ENCODE measurements around the gene EPB41L1. TPM values are rescaled to one million over a fixed set of nuclear protein-coding genes. Genes with fewer than 3 reads are reported as not detected.

The EPB41L1 gene
- total RNA-seq = 58.7 TPM

- FAIRE-seq (no peak), DNase-seq (ENCODE audit: low spot score in 2 of 2) (peak in 1 of 2 donors; percentile 46)
Measured at GRCh38 chr20:36154700-36155628, at the start of gene EPB41L1. Gene EPB41L1 (plus strand): TSS chr20:36154740. CDS start chr20:36173778, 19,038 bp downstream.

DNA sequence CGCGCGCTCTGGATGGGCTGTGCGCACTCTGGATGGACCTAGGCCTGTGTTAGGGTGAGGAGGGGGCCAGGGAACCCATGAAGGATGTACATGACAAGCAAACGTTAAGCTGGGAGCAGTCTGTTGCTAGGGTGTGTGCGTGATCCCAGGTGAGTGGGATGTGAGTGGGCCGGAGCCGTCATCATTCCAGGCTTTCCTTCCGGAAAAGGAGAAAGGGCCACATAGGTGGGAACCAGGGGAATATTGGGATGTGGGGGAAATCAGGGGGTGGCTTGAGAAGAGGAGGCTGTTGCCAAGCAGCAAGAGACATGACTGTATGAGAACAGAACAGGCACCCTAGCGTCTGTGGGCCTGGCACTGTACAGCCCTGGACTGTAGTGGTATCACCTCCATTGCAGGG is 49.7 kb upstream of the EPB41L1 start:
- FAIRE-seq = no peak
- DNase-seq (ENCODE audit: low spot score in 2 of 2) = no peak

- no peak for FAIRE-seq
- no peak for DNase-seq (ENCODE audit: low spot score in 2 of 2)
Measured at GRCh38 chr20:36105711-36106226, 48.8 kb upstream of the EPB41L1 start.

- FAIRE-seq (no peak), DNase-seq (ENCODE audit: low spot score in 2 of 2) (no peak)
Measured at GRCh38 chr20:36106606-36107005, 47.9 kb upstream of the EPB41L1 start.

GRCh38 chr20:36107881-36108280 is 46.7 kb upstream of the EPB41L1 start:
- DNase-seq (ENCODE audit: low spot score in 2 of 2) (no peak), FAIRE-seq (no peak)

DNA sequence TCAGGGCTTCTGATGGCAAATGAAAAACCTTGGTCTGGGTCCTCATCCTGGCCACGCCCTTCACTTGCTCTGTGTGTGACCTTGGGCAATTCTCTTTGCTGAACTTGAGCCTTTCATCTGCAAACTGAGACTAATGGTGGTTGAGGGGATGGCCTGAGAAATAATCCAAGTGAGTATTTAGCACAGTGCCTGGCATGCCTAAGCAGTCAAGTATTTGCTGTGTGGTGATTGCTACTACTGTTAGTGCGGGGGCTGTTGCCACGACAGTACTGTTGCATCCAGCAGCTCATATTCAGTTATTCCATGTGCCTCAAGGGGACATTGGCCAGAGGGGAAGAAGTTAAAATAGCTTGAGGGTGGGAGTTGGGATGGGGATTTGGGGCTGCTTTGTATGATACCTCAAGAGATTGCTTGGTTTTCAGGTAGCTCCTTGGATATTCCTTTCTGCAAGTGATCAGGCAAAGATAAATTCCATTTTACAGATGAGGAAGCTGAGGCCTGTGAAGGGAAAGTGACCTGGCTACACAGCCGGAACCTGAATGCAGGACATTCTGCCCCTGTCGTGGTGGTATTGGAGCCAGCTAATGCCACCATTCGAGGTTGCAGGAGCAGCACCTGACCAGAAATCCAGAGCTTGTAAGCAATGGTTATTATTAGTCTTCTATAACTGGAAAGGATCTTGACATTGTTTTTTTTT is 45.1 kb upstream of the EPB41L1 start:
- DNase-seq (ENCODE audit: low spot score in 2 of 2) = no peak
- FAIRE-seq = no peak

DNA sequence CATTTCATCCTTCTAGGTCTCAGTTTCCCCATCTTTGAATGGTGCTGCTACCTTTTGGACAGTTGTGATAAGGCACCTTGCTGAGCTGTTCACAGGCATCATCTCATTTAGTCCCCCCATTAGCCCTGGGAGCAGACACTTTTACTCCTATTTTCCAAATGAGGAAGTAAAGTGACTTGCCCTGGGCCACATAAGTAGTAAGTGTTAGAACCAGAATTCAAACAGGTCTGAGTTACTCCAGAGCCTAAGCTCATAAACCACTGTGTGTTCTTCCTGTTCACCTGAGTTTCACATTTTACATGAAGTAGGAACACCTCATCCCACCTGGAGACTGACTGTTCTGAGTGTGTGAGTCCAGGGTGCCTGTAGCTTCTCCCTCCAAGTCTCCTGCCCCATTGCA is 43.5 kb upstream of the EPB41L1 start:
- FAIRE-seq = no peak
- no peak for DNase-seq (ENCODE audit: low spot score in 2 of 2)

- FAIRE-seq = no peak
Measured at GRCh38 chr20:36112112-36112511, 42.4 kb upstream of the EPB41L1 start.

GRCh38 chr20:36113036-36113435 is 41.5 kb upstream of the EPB41L1 start:
- DNase-seq (ENCODE audit: low spot score in 2 of 2) = no peak

More at GRCh38 chr20:36112112-36112511, 42.4 kb upstream of the EPB41L1 start:
- DNase-seq (ENCODE audit: low spot score in 2 of 2) = no peak

DNA sequence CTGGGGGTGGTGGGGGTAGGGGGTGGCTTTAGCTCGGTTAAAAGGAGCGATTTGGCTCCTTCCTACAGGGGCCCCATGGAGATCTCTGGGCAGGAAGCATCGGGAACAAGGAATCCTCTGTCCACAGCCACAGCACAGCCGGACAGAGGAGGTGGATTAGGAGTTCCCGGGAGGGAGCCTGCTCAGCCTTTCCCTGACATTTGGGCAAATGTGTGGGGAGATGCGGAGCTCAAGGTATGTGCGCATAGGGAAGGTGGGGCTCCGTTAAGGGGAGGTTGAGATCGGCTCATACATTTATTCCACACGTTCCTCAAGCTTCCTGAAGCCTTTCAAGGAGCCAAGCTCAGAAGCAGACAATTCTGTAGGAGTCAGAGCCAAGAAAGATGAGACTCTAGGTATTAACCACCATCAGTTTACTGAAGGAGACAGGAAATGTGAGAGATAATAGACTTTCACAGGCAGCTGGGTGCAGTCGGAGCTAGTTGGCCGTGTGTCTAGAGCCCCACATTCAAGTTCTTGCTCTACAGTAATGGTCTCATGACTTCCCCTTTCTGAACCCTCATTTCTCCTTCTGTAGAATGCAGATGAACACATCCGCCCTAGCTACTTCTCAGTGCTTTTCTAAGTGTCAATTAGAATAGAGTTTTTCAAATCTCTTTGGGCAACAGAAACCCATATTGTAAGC is 40.8 kb upstream of the EPB41L1 start:
- DNase-seq (ENCODE audit: low spot score in 2 of 2) (no peak), FAIRE-seq (no peak)

More at GRCh38 chr20:36113036-36113435, 41.5 kb upstream of the EPB41L1 start:
- FAIRE-seq = no peak

GRCh38 chr20:36114707-36115106 is 39.8 kb upstream of the EPB41L1 start:
- no peak for FAIRE-seq
- no peak for DNase-seq (ENCODE audit: low spot score in 2 of 2)

- no peak for DNase-seq (ENCODE audit: low spot score in 2 of 2)
- FAIRE-seq = no peak
Measured at GRCh38 chr20:36115925-36116324, 38.6 kb upstream of the EPB41L1 start.

DNA sequence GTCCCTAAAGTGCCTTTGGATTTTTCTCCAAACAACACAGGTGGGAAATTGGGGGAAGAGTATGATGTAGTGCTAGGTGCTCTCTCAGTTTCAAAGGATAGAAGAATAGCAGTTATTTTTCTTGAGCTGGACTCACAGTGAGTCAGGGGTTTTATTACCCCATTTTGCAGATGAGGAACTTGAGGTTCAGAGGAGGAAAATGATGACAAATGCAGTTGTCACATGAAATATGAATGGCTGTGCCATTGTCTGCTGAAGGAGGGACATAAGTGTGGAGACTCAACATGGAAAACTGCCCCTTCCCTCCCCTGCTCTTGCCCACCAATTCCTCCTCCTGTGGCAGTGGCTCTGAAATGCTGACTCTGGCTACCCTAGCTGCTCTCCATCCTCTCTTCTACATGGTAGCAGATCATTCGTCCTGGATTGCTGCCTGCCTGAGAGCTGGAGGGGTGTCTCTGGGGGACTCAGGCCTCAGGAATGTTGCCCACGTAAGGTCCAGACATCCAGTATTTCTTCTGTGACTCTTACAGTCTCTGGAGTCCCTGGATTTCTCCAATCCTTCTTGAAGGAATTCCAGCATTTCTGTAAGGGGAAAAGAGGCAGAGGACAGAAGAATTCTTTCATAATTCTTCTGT is 37.6 kb upstream of the EPB41L1 start:
- no peak for DNase-seq (ENCODE audit: low spot score in 2 of 2)
- FAIRE-seq = no peak

DNA sequence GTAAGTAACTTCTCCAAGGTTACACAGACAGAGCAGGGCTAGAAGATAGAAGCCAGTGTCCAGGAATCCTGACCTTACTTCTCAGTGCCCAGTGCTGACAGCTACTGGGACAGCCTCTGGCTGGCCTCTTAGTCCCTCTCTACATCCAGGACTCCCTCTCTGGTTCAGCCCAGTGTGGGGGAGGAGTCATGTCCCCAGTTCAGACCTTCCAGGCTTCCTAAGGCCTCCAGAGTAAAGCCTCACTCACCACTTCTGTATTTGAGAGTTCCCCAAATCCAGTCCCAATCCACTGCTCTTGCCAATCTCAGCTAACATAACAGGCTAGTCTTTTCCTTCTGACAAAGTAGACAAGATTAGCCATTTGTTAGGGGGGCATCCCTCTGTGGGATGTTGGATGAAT is 36.9 kb upstream of the EPB41L1 start:
- FAIRE-seq = no peak
- DNase-seq (ENCODE audit: low spot score in 2 of 2) = no peak

DNA sequence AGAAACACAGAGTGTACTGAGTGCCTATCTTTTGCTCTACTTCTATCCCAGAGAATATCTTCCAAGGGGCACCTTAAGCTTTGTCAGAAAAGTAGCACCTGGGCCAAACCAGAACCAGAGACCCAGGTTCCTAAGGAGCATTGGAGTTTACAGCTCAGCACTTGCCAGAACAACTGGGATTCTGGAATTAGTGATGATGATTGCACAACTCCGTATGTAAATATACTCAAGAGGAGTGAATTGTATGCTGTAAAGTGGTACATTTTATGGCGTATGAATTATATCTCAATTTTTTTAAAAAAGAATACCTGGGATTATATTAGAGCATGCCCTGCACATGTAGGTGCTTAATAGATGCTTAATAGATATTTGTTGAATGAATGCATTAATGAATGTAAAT is 36.2 kb upstream of the EPB41L1 start:
- FAIRE-seq (no peak), DNase-seq (ENCODE audit: low spot score in 2 of 2) (no peak)

DNA sequence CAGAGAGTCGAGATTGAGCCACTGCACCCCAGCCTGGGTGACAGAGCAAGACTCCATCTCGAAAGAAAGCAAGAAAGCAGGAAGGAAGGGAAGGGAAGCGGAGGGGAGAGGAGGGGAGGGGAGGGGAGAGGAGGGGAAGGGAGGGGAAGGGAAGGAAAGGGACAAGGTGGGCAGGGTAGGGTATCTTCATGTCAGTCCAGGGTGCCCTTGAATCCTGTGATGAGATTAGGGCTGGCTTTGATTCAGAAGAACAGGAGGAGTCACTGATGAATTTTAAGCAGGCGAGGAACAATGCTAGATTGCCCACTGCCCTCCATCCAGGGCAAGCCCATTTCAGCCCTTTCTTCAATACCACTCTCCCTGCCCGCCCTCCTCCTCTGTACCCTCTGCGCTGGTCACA is 35.0 kb upstream of the EPB41L1 start:
- FAIRE-seq (no peak), DNase-seq (ENCODE audit: low spot score in 2 of 2) (no peak)

- FAIRE-seq (no peak), DNase-seq (ENCODE audit: low spot score in 2 of 2) (no peak)
Measured at GRCh38 chr20:36120241-36120640, 34.3 kb upstream of the EPB41L1 start.

DNA sequence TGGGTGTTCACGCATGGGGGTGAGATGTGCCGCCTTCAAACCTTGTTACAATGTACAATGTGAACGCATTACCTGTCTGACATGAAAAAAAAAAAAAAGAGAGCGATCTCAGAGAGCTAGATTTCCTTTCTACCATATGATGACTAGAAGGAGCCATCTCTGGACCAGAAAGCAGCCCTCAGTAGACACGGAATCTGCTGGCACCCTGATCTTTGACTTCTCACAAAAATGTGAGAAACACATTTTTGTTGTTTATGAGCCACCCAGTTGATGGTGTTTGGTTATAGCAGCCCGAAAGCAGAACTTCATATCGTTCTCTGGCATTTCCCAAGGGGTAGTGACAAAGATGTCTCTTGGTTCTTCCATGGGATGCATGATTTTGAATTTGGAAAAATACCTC is 33.5 kb upstream of the EPB41L1 start:
- DNase-seq (ENCODE audit: low spot score in 2 of 2) (no peak), FAIRE-seq (no peak)

- DNase-seq (ENCODE audit: low spot score in 2 of 2) = no peak
- no peak for FAIRE-seq
Measured at GRCh38 chr20:36121981-36122930, 32.3 kb upstream of the EPB41L1 start.
